Left lung (tissue), 10 donors: ENCODE results near the gene CNIH3. TPM values are rescaled to one million over a fixed set of nuclear protein-coding genes. Genes with fewer than 3 reads are reported as not detected.
"Not testable (repeated sequence)": the region's sequence is repeated elsewhere in the genome, so short reads cannot be mapped to it uniquely, and the experiment has no call there.

Experiments used
- ATAC-seq: fragments of 200-7000 bp; cut with Tn5 transposase; one replicate; pipeline ENCODE4 v1.9.1; 2020; ENCODE audit warnings: moderate library complexity
- DNase-seq, 4 donors: peaks; one replicate each; pipeline ENCODE4 v3.0.0-alpha.2; 2013 to 2020
- H3K27ac ChIP-seq, 2 donors: fragments of 200-600 bp; sonication (generic) in 1 of 2; one replicate each; pipeline versions ENCODE4 v1.5.0 to v1.8.0; 2020 to 2021
- H3K27me3 ChIP-seq, 2 donors: fragments of 200-600 bp; sonication (generic) in 1 of 2; one replicate each; pipeline versions ENCODE4 v1.5.0 to v1.8.0; 2020 to 2021
- H3K36me3 ChIP-seq, 2 donors: fragments of 200-600 bp; sonication (generic) in 1 of 2; one replicate each; pipeline versions ENCODE4 v1.5.0 to v1.8.0; 2020 to 2021
- H3K4me1 ChIP-seq, 2 donors: fragments of 200-600 bp; one replicate each; pipeline ENCODE4 v1.8.0; 2021
- H3K4me3 ChIP-seq, 2 donors: fragments of 200-600 bp; sonication (generic) in 1 of 2; one replicate each; pipeline versions ENCODE4 v1.5.0 to v1.8.0; 2020 to 2021; ENCODE audit warnings: mild to moderate bottlenecking in 1 of 2
- H3K9me3 ChIP-seq, 2 donors: fragments of 200-600 bp; sonication (generic) in 1 of 2; one replicate each; pipeline versions ENCODE4 v1.5.0 to v1.8.0; 2020 to 2021
- CTCF ChIP-seq, 2 donors: fragments of 200-600 bp; sonication (generic) in 1 of 2; IDR thresholded peaks; one replicate each; pipeline versions ENCODE4 v1.5.0 to v1.8.0; 2021; ENCODE audit warnings: antibody characterized with exemption in 2 of 2
- intact Hi-C, 2 donors: fragments of 100-400 bp; cut with DNase I; formaldehyde crosslinking; loops; one replicate each; pipeline versions ENCODE4 v1.11.2 to v1.14.2; 2022
- polyA plus RNA-seq, 6 donors: library from polyadenylated mRNA; unstranded; fragments of 120-200 nt; gene quantifications; one replicate each; pipeline ENCODE4 v1.2.1, GENCODE V29; 2013; ENCODE audit not compliant: insufficient read length in 6 of 6
- total RNA-seq, 2 donors: library from RNA; stranded (reverse); fragmentation: NEBNext Ultra II Directional; extraction: Animal tissue kit (Norgen Biotek cat#: 25700); gene quantifications; one replicate each; pipeline ENCODE4 v1.2.1, GENCODE V29; 2021
- donor health status: DM: no; HTN: yes; CAD: no.
- donor health status: DM: no; HTN: no; CAD: no.

CNIH3 gene
- total and polyA plus RNA-seq, 8 donors = 2.5 to 9.4 (median 7.3) TPM

- no peak overlapping the region for H3K27ac ChIP-seq
- no peak for ATAC-seq
- no peaks in the 10 kb centered on the region for H3K4me1 ChIP-seq
- H3K9me3 ChIP-seq = no peaks in the 10 kb centered on the region
- DNase-seq = no peak
- no peaks in the 10 kb centered on the region for H3K27me3 ChIP-seq
- intact Hi-C loops = no loop called here
- TF ChIP-seq CTCF (IDR thresholded peaks at IDR 0.05) = no peak
- H3K4me3 ChIP-seq = no peak overlapping the region
- H3K36me3 ChIP-seq = no peaks in the 10 kb centered on the region
Observed at GRCh38 chr1:224704107-224704735, 88.1 kb downstream of the CNIH3 start.

GRCh38 chr1:224705578-224705977, 89.5 kb downstream of the CNIH3 start:
- H3K4me1 ChIP-seq = no peaks in the 10 kb centered on the region
- H3K36me3 ChIP-seq = no peaks in the 10 kb centered on the region
- DNase-seq (no peak), ATAC-seq (no peak)
- H3K27me3 ChIP-seq = no peaks in the 10 kb centered on the region
- H3K9me3 ChIP-seq = no peaks in the 10 kb centered on the region
- H3K27ac ChIP-seq = no peak overlapping the region
- TF ChIP-seq CTCF (IDR thresholded peaks at IDR 0.05) = no peak
- H3K4me3 ChIP-seq = no peak overlapping the region
- intact Hi-C loops = no loop called here

GRCh38 chr1:224707843-224708725, 92.0 kb downstream of the CNIH3 start:
- intact Hi-C loops = no loop called here
- H3K4me3 ChIP-seq = no peak overlapping the region
- no peaks in the 10 kb centered on the region for H3K27me3 ChIP-seq
- H3K36me3 ChIP-seq = no peaks in the 10 kb centered on the region
- no peak overlapping the region for H3K27ac ChIP-seq
- ATAC-seq = peak; percentile 35
- H3K9me3 ChIP-seq = no peaks in the 10 kb centered on the region
- H3K4me1 ChIP-seq = no peaks in the 10 kb centered on the region
- no peak for DNase-seq
- TF ChIP-seq CTCF (IDR thresholded peaks at IDR 0.05) = no peak

- TF ChIP-seq CTCF (IDR thresholded peaks at IDR 0.05) = no peak
- DNase-seq (no peak), ATAC-seq (peak; percentile 46)
- H3K36me3 ChIP-seq = no peaks in the 10 kb centered on the region
- no peaks in the 10 kb centered on the region for H3K4me1 ChIP-seq
- no peak overlapping the region for H3K4me3 ChIP-seq
- H3K9me3 ChIP-seq = no peaks in the 10 kb centered on the region
- no peaks in the 10 kb centered on the region for H3K27me3 ChIP-seq
- no peak overlapping the region for H3K27ac ChIP-seq
- intact Hi-C loops = no loop called here
Observed at GRCh38 chr1:224710196-224710595, 94.1 kb downstream of the CNIH3 start.

- H3K27me3 ChIP-seq, H3K27ac ChIP-seq, H3K9me3 ChIP-seq, ATAC-seq, H3K4me3 ChIP-seq, DNase-seq, H3K4me1 ChIP-seq, H3K36me3 ChIP-seq, intact Hi-C loops: not testable (repeated sequence)
Observed at GRCh38 chr1:224711231-224711756, 95.2 kb downstream of the CNIH3 start.
